HCT116 (cell line): Measurements from ENCODE around the gene SLC17A1. TPM values are rescaled to one million over a fixed set of nuclear protein-coding genes. Genes with fewer than 3 reads are reported as not detected.

Experiments used
- ATAC-seq: fragments of 200-7000 bp; cut with Tn5 transposase; 2 replicates; pipeline ENCODE4 v1.9.1; 2020; ENCODE audit warnings: mild to moderate bottlenecking, moderate library complexity
- BruUV-seq: library from RNA; stranded (reverse); fragments of 400-500 nt; replicated peaks from 2 replicates; lab custom pipeline; 2021; lab: Mats Ljungman, UMichigan
- CTCF ChIA-PET: fragments of 300-600 bp; sonication (Branson Sonifier 250); formaldehyde crosslinking; loops from one replicate; lab custom pipeline; 2021; ENCODE audit warnings: antibody characterized with exemption; lab: Charles Lee
- POLR2A ChIA-PET: fragments of 300-600, 350-600 bp; sonication (Branson Sonifier 250); formaldehyde crosslinking; loops from one replicate; lab custom pipeline; 2021; ENCODE audit warnings: antibody characterized with exemption; lab: Charles Lee
- RAD21 ChIA-PET, 2 experiments: fragments of 300-600 bp; sonication (Branson Sonifier 250); formaldehyde crosslinking; loops; one replicate each; lab custom pipeline; 2023; ENCODE audit warnings: low total read pairs in 2 of 2; ENCODE audit not compliant: uncharacterized antibody in 2 of 2, unreplicated experiment in 2 of 2, low non-redundant PET in 1 of 2; lab: Charles Lee
- DNase-seq: peaks from one replicate; pipeline ENCODE4 v3.0.0-alpha.2; 2010; ENCODE audit warnings: low read depth, low spot score
- H2AFZ ChIP-seq: fragments of 200-600 bp; shearing (Covaris generic), sonication (generic); 2 replicates; pipeline ENCODE4 v1.6.1; 2017; ENCODE audit warnings: low read depth, mixed run types, mixed read lengths, antibody characterized with exemption, low read length; ENCODE audit not compliant: poor library complexity, severe bottlenecking
- H3K27ac ChIP-seq: 2 replicates; pipeline ENCODE4 v1.5.1; 2012; ENCODE audit warnings: low read depth, low read length
- H3K27me3 ChIP-seq: fragments of 200-600 bp; sonication (generic); 2 replicates; pipeline ENCODE4 v1.6.1; 2016; ENCODE audit warnings: mixed run types, low read length, mixed read lengths; ENCODE audit not compliant: insufficient read depth
- H3K36me3 ChIP-seq, 2 experiments: fragments of 200-500 bp in 1 of 2; fragments of 200-600 bp in 1 of 2; sonication (Bioruptor generic) in 1 of 2; sonication (generic) in 1 of 2; 2 replicates each; pipeline versions ENCODE4 v1.5.1 to v1.6.1; 2014 to 2016; ENCODE audit warnings: low read length in 2 of 2, inconsistent platforms in 1 of 2, mixed read lengths in 1 of 2, mixed run types in 1 of 2; ENCODE audit not compliant: insufficient read depth in 2 of 2, control insufficient read depth in 1 of 2
- H3K4me1 ChIP-seq, 2 experiments: fragments of 200-600 bp in 1 of 2; sonication (generic) in 1 of 2; 2 replicates each; pipeline versions ENCODE4 v1.5.1 to v1.6.1; 2012 to 2017; ENCODE audit warnings: low read length in 2 of 2, inconsistent platforms in 1 of 2, mild to moderate bottlenecking in 1 of 2, mixed read lengths in 1 of 2, mixed run types in 1 of 2, moderate library complexity in 1 of 2; ENCODE audit not compliant: insufficient read depth in 2 of 2, control insufficient read depth in 1 of 2
- H3K4me2 ChIP-seq: fragments of 200-600 bp; sonication (generic); 2 replicates; pipeline ENCODE4 v1.6.1; 2017; ENCODE audit warnings: mixed run types, low read length, mixed read lengths
- H3K4me3 ChIP-seq, 2 experiments: fragments of 200-600 bp in 1 of 2; sonication (generic) in 1 of 2; replicated peaks in 1 of 2; 2 replicates each; pipeline ENCODE4 v1.5.1; 2011 to 2016; ENCODE audit warnings: low read length in 2 of 2, control low read depth in 1 of 2, low read depth in 1 of 2, mild to moderate bottlenecking in 1 of 2, mixed read lengths in 1 of 2, mixed run types in 1 of 2
- H3K79me2 ChIP-seq: fragments of 200-600 bp; sonication (generic); 2 replicates; pipeline ENCODE4 v1.6.1; 2017; ENCODE audit warnings: mild to moderate bottlenecking, mixed run types, low read length, moderate library complexity, mixed read lengths; ENCODE audit not compliant: insufficient read depth
- H3K9ac ChIP-seq: fragments of 200-600 bp; sonication (generic); 2 replicates; pipeline ENCODE4 v1.6.1; 2016; ENCODE audit warnings: low read length, mixed read lengths
- H3K9me2 ChIP-seq: fragments of 200-600 bp; sonication (generic), shearing (Covaris generic); 2 replicates; pipeline ENCODE4 v1.6.1; 2017; ENCODE audit warnings: mixed run types, mild to moderate bottlenecking, moderate library complexity; ENCODE audit not compliant: insufficient read depth
- H3K9me3 ChIP-seq, 2 experiments: fragments of 200-500 bp in 1 of 2; fragments of 200-600 bp in 1 of 2; sonication (Bioruptor generic) in 1 of 2; sonication (generic) in 1 of 2; 2 replicates each; pipeline ENCODE4 v1.6.1; 2014 to 2017; ENCODE audit warnings: low read length in 2 of 2, mixed read lengths in 2 of 2, inconsistent platforms in 1 of 2, low read depth in 1 of 2, mild to moderate bottlenecking in 1 of 2, mixed run types in 1 of 2, moderate library complexity in 1 of 2; ENCODE audit not compliant: control insufficient read depth in 1 of 2, insufficient read depth in 1 of 2
- H4K20me1 ChIP-seq: fragments of 200-600 bp; sonication (generic), shearing (Covaris generic); 2 replicates; pipeline ENCODE4 v1.6.1; 2017; ENCODE audit warnings: mixed run types, mild to moderate bottlenecking, moderate library complexity; ENCODE audit not compliant: insufficient read depth
- EZH2 ChIP-seq: fragments of 200-600 bp; sonication (generic); IDR thresholded peaks from 2 replicates; pipeline ENCODE4 v1.6.1; 2017; ENCODE audit warnings: antibody characterized with exemption, mixed run types
- POLR2AphosphoS5 ChIP-seq: IDR thresholded peaks from 2 replicates; pipeline ENCODE4 v1.6.1; 2011; ENCODE audit warnings: mild to moderate bottlenecking, low read depth, low read length, moderate library complexity
- RAD21 ChIP-seq: IDR thresholded peaks from 2 replicates; pipeline ENCODE4 v1.6.1; 2012; ENCODE audit warnings: low read depth, mild to moderate bottlenecking
- TCF7L2 ChIP-seq: IDR thresholded peaks from 2 replicates; pipeline ENCODE4 v1.7.0; 2011; ENCODE audit warnings: borderline replicate concordance, inconsistent platforms; ENCODE audit not compliant: insufficient read depth, insufficient read length; ENCODE audit errors: extremely low read depth
- intact Hi-C: fragments of 100-400 bp; cut with micrococcal nuclease; formaldehyde crosslinking; loops from 2 replicates; pipeline ENCODE4 v1.10.0; 2022
- total RNA-seq: library from RNA; stranded (reverse); gene quantifications from one replicate; pipeline ENCODE4 v1.2.1, GENCODE V29; 2021; ENCODE audit not compliant: unreplicated experiment
- TF ChIP-seq, protein P1 (sequence below): IDR thresholded peaks from 2 replicates; pipeline ENCODE4 v1.6.1; 2012
- TF ChIP-seq, protein P2 (sequence below): IDR thresholded peaks from 2 replicates; pipeline ENCODE4 v1.6.1; 2011; ENCODE audit warnings: mild to moderate bottlenecking, low read length, moderate library complexity; ENCODE audit not compliant: insufficient replicate concordance; ENCODE audit errors: extremely low read depth

The SLC17A1 gene
- total RNA-seq, 1 experiment from 2014 or later, result not detected

DNA sequence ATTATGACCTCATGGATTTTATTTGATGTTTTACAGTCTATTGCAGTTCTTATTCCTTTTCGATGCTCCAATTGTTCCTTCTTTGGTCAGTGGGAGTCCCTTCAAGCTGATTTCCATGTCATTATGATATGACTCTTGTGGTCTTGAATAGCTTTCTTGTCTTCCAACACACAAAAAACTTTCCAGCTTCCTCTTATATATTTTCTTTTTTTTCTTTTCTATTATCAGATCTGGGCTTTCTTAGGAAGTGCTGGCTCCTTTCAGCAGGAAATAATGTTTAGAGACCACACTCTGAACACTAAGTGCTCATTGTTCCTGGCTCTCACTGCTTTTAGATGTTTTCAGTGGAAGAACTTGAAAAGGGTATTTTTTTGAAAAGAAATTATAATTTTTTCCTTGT is 3.1 kb upstream of the SLC17A1 start:
- BruUV-seq, result no TSS peak
- TF ChIP-seq EZH2 (no peak), TCF7L2 (no peak), POLR2AphosphoS5 (no peak)
- TF ChIP-seq, protein P1, sequence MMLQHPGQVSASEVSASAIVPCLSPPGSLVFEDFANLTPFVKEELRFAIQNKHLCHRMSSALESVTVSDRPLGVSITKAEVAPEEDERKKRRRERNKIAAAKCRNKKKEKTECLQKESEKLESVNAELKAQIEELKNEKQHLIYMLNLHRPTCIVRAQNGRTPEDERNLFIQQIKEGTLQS, result no peak
- TF ChIP-seq, protein P2, sequence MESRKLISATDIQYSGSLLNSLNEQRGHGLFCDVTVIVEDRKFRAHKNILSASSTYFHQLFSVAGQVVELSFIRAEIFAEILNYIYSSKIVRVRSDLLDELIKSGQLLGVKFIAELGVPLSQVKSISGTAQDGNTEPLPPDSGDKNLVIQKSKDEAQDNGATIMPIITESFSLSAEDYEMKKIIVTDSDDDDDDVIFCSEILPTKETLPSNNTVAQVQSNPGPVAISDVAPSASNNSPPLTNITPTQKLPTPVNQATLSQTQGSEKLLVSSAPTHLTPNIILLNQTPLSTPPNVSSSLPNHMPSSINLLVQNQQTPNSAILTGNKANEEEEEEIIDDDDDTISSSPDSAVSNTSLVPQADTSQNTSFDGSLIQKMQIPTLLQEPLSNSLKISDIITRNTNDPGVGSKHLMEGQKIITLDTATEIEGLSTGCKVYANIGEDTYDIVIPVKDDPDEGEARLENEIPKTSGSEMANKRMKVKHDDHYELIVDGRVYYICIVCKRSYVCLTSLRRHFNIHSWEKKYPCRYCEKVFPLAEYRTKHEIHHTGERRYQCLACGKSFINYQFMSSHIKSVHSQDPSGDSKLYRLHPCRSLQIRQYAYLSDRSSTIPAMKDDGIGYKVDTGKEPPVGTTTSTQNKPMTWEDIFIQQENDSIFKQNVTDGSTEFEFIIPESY, result no peak
- no peaks in the 10 kb centered on the region for H3K36me3 ChIP-seq
- no peak overlapping the region for H2AFZ ChIP-seq
- no peak for DNase-seq
- H3K4me1 ChIP-seq, result no peaks in the 10 kb centered on the region
- RAD21 ChIA-PET, result no interaction called here
- H3K9me2 ChIP-seq, result no peaks in the 10 kb centered on the region
- H3K4me2 ChIP-seq, result no peak overlapping the region
- no peaks in the 10 kb centered on the region for H4K20me1 ChIP-seq
- no peak overlapping the region for H3K4me3 ChIP-seq
- H3K9ac ChIP-seq, result no peak overlapping the region
- CTCF ChIA-PET, result no interaction called here
- no peaks in the 10 kb centered on the region for H3K27me3 ChIP-seq
- no peaks in the 10 kb centered on the region for H3K9me3 ChIP-seq
- intact Hi-C loops, result no loop called here
- H3K79me2 ChIP-seq, result no peaks in the 10 kb centered on the region
- ATAC-seq, result no peak
- no peak overlapping the region for H3K27ac ChIP-seq
- POLR2A ChIA-PET, result no interaction called here

DNA sequence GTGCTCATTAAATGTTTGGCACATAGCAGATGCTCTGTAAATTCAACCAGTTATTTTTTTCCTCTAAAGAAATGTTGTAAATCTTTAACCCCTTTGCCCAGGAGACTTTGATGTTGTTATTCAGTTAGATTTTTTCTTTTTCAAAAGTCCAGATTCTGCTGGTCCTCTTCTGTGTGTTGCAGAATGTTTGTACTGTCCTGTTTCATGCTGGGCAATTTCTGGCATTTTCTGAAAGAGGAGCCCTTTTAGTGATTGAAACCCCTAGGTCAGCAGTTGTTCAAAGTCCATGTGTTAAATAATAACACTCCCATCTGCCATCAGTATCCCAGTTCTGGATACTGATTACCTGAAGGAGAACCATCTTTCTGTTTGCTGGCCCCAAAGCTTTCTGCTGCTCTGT is 1.3 kb upstream of the SLC17A1 start:
- ChIA-PET POLR2A (no interaction called here), RAD21 (no interaction called here)
- no peak for TF ChIP-seq EZH2
- TF ChIP-seq, protein P2, result no peak
- TF ChIP-seq POLR2AphosphoS5, result no peak
- no peak for TF ChIP-seq RAD21

More for the DNA sequence above, 1.3 kb upstream of the SLC17A1 start:
- BruUV-seq, result no TSS peak
- Histone ChIP-seq H3K36me3 (no peaks in the 10 kb centered on the region), H3K9me3 (no peaks in the 10 kb centered on the region), H3K79me2 (no peaks in the 10 kb centered on the region), H2AFZ (no peak overlapping the region), H3K9ac (no peak overlapping the region), H4K20me1 (no peaks in the 10 kb centered on the region), H3K4me1 (no peaks in the 10 kb centered on the region), H3K27me3 (no peaks in the 10 kb centered on the region), H3K4me2 (no peak overlapping the region), H3K27ac (no peak overlapping the region), H3K4me3 (no peak overlapping the region), H3K9me2 (no peaks in the 10 kb centered on the region)
- CTCF ChIA-PET, result no interaction called here
- intact Hi-C loops, result no loop called here
- DNase-seq, result no peak
- ATAC-seq, result no peak
